WTC11 (cell line): ENCODE data around the gene ZNF581. TPM values are rescaled to one million over a fixed set of nuclear protein-coding genes. Genes with fewer than 3 reads are reported as not detected.

Experiments used
- ATAC-seq: fragments of 200-7000 bp; cut with Tn5 transposase; 2 replicates; pipeline ENCODE4 v1.10.0; 2021; ENCODE audit warnings: mild to moderate bottlenecking, moderate library complexity
- CTCF ChIA-PET: fragments of 300-600 bp; sonication (Branson Sonifier 250); formaldehyde crosslinking; loops from one replicate; lab custom pipeline; 2021; ENCODE audit warnings: antibody characterized with exemption; lab: Charles Lee
- POLR2A ChIA-PET: fragments of 350-600 bp; sonication (Branson Sonifier 250); formaldehyde crosslinking; loops from one replicate; lab custom pipeline; 2021; ENCODE audit warnings: antibody characterized with exemption; lab: Charles Lee
- DNase-seq: peaks from one replicate; pipeline ENCODE4 v3.0.0; 2021; ENCODE audit warnings: low spot score
- H3K27ac Mint-ChIP-seq: 2 replicates; pipeline ENCODE4 v1.8.0; 2021; ENCODE audit warnings: mixed read lengths
- H3K27me3 Mint-ChIP-seq: 2 replicates; pipeline ENCODE4 v1.8.0; 2021; ENCODE audit warnings: low read depth, mild to moderate bottlenecking, moderate library complexity, mixed read lengths
- H3K36me3 Mint-ChIP-seq: 2 replicates; pipeline ENCODE4 v1.8.0; 2021; ENCODE audit warnings: mixed read lengths
- H3K4me1 Mint-ChIP-seq: 2 replicates; pipeline ENCODE4 v1.8.0; 2022; ENCODE audit warnings: mixed read lengths
- H3K4me3 Mint-ChIP-seq: 2 replicates; pipeline ENCODE4 v1.8.0; 2021; ENCODE audit warnings: mild to moderate bottlenecking, moderate library complexity, mixed read lengths
- H3K9me3 Mint-ChIP-seq: 2 replicates; pipeline ENCODE4 v1.8.0; 2021; ENCODE audit warnings: mixed read lengths
- GABPB1 ChIP-seq: sonication (generic); formaldehyde crosslinking; IDR thresholded peaks from 2 replicates; pipeline ENCODE4 v1.8.1; 2023; ENCODE audit warnings: mild to moderate bottlenecking, missing genetic modification reagents
- GTF2I ChIP-seq: fragments of 250-450 bp; sonication (Bioruptor Pico); conservative IDR thresholded peaks from 2 replicates; pipeline ENCODE4 v1.4.0; 2021; ENCODE audit warnings: mild to moderate bottlenecking
- NFATC4 ChIP-seq: fragments of 250-450 bp; sonication (Bioruptor Pico); IDR thresholded peaks from 2 replicates; pipeline ENCODE4 v1.9.0; 2021; ENCODE audit warnings: mild to moderate bottlenecking
- NR3C1 ChIP-seq: sonication (generic); formaldehyde crosslinking; conservative IDR thresholded peaks from 2 replicates; pipeline ENCODE4 v1.8.1; 2023; ENCODE audit warnings: low read depth, mild to moderate bottlenecking, missing genetic modification reagents
- RELA ChIP-seq: sonication (generic); formaldehyde crosslinking; IDR thresholded peaks from 2 replicates; pipeline ENCODE4 v1.8.1; 2022; ENCODE audit warnings: missing genetic modification reagents, mild to moderate bottlenecking, borderline replicate concordance
- RORB ChIP-seq: fragments of 250-450 bp; sonication (Bioruptor Pico); IDR thresholded peaks from 2 replicates; pipeline ENCODE4 v1.9.0; 2021; ENCODE audit warnings: mild to moderate bottlenecking
- SMAD3 ChIP-seq: sonication (generic); formaldehyde crosslinking; IDR thresholded peaks from 2 replicates; pipeline ENCODE4 v1.8.0; 2022; ENCODE audit warnings: missing genetic modification reagents, mild to moderate bottlenecking, borderline replicate concordance
- TCF7 ChIP-seq: sonication (generic); formaldehyde crosslinking; IDR thresholded peaks from 2 replicates; pipeline ENCODE4 v1.8.0; 2022; ENCODE audit warnings: mild to moderate bottlenecking, low read depth, missing genetic modification reagents, moderate library complexity
- ZBTB21 ChIP-seq: sonication (generic); formaldehyde crosslinking; IDR thresholded peaks from 2 replicates; pipeline ENCODE4 v1.8.1; 2023; ENCODE audit warnings: mild to moderate bottlenecking, missing genetic modification reagents, borderline replicate concordance
- ZNF232 ChIP-seq: sonication (generic); formaldehyde crosslinking; IDR thresholded peaks from 2 replicates; pipeline ENCODE4 v1.8.0; 2022; ENCODE audit warnings: mild to moderate bottlenecking, missing genetic modification reagents
- ZNF263 ChIP-seq: sonication (generic); formaldehyde crosslinking; IDR thresholded peaks from 2 replicates; pipeline ENCODE4 v1.8.1; 2022; ENCODE audit warnings: low read depth, mild to moderate bottlenecking, moderate library complexity, missing genetic modification reagents
- total RNA-seq: library from RNA; stranded (reverse); gene quantifications from 3 replicates; pipeline ENCODE4 v1.2.3, GENCODE V29; 2021
- TF ChIP-seq, protein P1 (sequence below): sonication (generic); formaldehyde crosslinking; IDR thresholded peaks from 2 replicates; pipeline ENCODE4 v1.8.1; 2023; ENCODE audit warnings: mild to moderate bottlenecking, missing genetic modification reagents, moderate library complexity
- TF ChIP-seq, protein P2 (sequence below): sonication (generic); formaldehyde crosslinking; IDR thresholded peaks from 2 replicates; pipeline ENCODE4 v1.8.0; 2022; ENCODE audit warnings: mild to moderate bottlenecking, missing genetic modification reagents
- TF ChIP-seq, protein P3 (sequence below): sonication (generic); formaldehyde crosslinking; conservative IDR thresholded peaks from 2 replicates; pipeline ENCODE4 v1.8.1; 2023; ENCODE audit warnings: mild to moderate bottlenecking, low read depth, missing genetic modification reagents, moderate library complexity
- TF ChIP-seq, protein P4 (sequence below): fragments of 200-600 bp; IDR thresholded peaks from 2 replicates; pipeline ENCODE4 v1.8.0; 2022; ENCODE audit warnings: antibody characterized with exemption
- TF ChIP-seq, protein P5 (sequence below): sonication (generic); formaldehyde crosslinking; IDR thresholded peaks from 2 replicates; pipeline ENCODE4 v1.8.0; 2023; ENCODE audit warnings: missing genetic modification reagents, mild to moderate bottlenecking, borderline replicate concordance
- TF ChIP-seq, protein P6 (sequence below): sonication (generic); formaldehyde crosslinking; IDR thresholded peaks from 2 replicates; pipeline ENCODE4 v1.8.0; 2022; ENCODE audit warnings: mild to moderate bottlenecking, missing genetic modification reagents

ZNF581 gene
- total RNA-seq, 1 experiment from 2014 or later: 100 TPM

DNA sequence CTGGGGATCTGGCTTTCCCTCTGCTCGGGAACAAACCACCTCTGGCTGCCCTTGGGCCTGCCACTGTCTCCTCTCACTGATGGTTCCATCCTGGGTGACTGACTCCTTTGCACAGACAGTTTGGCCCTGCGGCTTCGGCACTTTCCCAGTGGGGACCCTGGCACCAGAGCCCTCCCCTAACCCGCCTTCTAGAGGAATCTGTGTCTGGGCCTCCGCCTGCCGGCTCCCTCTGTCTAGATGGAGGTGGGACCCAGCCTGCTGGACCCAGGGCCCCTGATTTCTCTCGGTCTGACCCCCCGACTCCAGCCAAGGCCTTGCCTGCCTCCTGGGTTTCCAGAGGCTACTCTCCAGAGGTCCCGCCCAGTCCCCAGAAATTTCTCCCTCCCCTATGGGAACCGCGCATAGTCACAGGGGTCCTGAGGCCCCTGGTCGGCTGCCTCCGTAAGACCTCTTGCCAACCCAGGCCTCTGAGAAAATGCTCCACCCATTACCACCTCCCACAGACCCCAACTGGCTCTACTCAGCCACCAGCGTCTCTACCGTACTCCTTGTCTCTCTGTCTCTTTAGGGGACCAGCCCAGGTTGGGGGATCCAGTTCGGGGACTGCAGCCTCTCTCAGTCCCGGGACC lies 7.3 kb downstream of the ZNF581 start:
- H3K27me3 Mint-ChIP-seq: peaks cover 3% of the 10 kb centered on the region; the same call in 1 of the 2 replicates
- CTCF ChIA-PET: interaction anchor here (0.8 to 4.6 kb wide), 2 partner anchors 18 to 21 kb away, joined by 3 to 25 read pairs; no protein-coding TSS in a partner anchor
- ATAC-seq (no peak), DNase-seq (no peak)
- H3K4me1 Mint-ChIP-seq: peaks cover 16% of the 10 kb centered on the region
- H3K4me3 Mint-ChIP-seq: peak overlapping the region; percentile 18; the same call in 1 of the 2 replicates
- H3K27ac Mint-ChIP-seq: no peak overlapping the region; the same call in 1 of the 2 replicates
- POLR2A ChIA-PET: no interaction called here
- H3K9me3 Mint-ChIP-seq: no peaks in the 10 kb centered on the region
- peaks cover 11% of the 10 kb centered on the region for H3K36me3 Mint-ChIP-seq
- no peak for TF ChIP-seq TCF7 (CRISPR knock-in tag)

DNA sequence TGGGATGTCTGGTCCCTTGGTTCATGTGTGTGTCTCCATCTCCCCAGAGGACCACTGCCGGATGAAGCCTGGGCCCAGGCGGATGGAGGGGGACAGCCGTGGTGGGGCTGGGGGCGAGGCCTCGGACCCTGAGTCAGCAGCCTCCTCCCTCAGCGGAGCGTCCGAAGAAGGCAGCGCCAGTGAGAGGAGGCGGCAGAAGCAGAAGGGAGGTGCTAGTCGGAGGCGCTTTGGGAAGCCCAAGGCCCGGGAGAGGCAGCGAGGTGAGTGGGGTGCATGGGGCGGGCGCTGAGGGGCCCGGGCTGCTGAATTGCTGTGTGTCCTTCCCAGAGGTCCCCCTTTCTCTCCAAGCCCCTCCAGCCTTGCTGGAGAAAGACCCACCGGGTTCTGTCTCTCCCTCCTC lies 7.8 kb downstream of the ZNF581 start:
- Mint-ChIP-seq H3K36me3 (peaks cover 15% of the 10 kb centered on the region), H3K27me3 (peaks cover 3% of the 10 kb centered on the region; the same call in 1 of the 2 replicates), H3K4me3 (peak overlapping the region; percentile 18; the same call in 1 of the 2 replicates), H3K9me3 (no peaks in the 10 kb centered on the region), H3K4me1 (peaks cover 21% of the 10 kb centered on the region), H3K27ac (no peak overlapping the region)
- ATAC-seq (no peak), DNase-seq (no peak)
- ChIA-PET POLR2A (no interaction called here), CTCF (interaction anchor here (2.2 kb wide), 1 partner anchor 20 kb away, joined by 33 read pairs; no protein-coding TSS in a partner anchor)
- TF ChIP-seq, protein P1, sequence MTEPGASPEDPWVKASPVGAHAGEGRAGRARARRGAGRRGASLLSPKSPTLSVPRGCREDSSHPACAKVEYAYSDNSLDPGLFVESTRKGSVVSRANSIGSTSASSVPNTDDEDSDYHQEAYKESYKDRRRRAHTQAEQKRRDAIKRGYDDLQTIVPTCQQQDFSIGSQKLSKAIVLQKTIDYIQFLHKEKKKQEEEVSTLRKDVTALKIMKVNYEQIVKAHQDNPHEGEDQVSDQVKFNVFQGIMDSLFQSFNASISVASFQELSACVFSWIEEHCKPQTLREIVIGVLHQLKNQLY (CRISPR knock-in tag): no peak
- no peak for TF ChIP-seq ZNF263

DNA sequence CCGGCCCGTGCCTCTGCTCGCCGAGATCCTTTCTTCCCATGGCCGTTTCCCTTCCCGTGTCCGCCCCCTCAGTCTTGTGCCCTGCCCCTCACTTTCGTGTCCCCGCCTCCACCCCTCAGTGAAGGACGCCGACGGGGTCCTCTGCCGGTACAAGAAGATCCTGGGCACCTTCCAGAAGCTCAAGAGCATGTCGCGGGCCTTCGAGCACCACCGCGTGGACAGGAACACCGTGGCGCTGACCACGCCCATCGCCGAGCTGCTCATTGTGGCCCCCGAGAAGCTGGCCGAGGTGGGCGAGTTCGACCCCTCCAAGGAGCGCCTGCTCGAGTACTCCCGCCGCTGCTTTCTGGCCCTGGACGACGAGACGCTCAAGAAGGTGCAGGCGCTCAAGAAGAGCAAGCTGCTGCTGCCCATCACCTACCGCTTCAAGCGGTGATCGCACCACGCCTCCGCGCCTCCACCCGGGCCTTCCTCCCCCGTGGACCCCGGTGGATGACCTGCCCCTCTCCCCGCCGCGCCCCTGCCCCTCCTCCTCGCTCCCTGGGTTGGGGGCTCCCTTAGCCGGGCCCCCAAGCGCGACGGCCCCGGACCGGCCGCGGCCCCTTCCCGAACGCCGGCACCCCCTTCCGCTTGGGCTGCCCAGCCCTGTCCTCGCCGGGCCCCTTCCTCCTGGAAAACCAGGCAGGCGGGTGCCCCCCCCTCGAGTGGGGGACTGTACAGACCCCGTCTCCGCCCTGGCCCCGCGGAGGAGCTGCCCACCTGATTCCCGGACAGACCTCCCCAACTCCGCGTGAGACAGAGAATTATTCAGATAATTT lies 9.1 kb downstream of the ZNF581 start:
- DNase-seq (peak; percentile 47), ATAC-seq (no peak)
- Mint-ChIP-seq H3K36me3 (peaks cover 11% of the 10 kb centered on the region), H3K4me1 (peaks cover 27% of the 10 kb centered on the region), H3K4me3 (peak overlapping the region; percentile 93), H3K9me3 (no peaks in the 10 kb centered on the region), H3K27me3 (peaks cover 3% of the 10 kb centered on the region; the same call in 1 of the 2 replicates), H3K27ac (peak overlapping the region; percentile 79)
- CTCF ChIA-PET: interaction anchor here (0.6 to 2.2 kb wide), 40 partner anchors 10 to 1189 kb away, joined by 3 to 41 read pairs (median 4); partner anchors contain the start of genes EPN1, FIZ1, ISOC2 and LENG9
- POLR2A ChIA-PET: interaction anchor here (0.6 to 1.5 kb wide), 5 partner anchors 11 to 589 kb away, joined by 3 to 9 read pairs (median 5); partner anchors contain the start of gene RDH13
- TF ChIP-seq ZBTB21 (CRISPR knock-in tag) (no peak), RELA (CRISPR knock-in tag) (no peak), RORB (CRISPR knock-in tag) (no peak), GABPB1 (no peak), ZNF263 (no peak), SMAD3 (no peak), ZNF232 (CRISPR knock-in tag) (no peak), GTF2I (CRISPR knock-in tag) (no peak), NFATC4 (CRISPR knock-in tag) (no peak), NR3C1 (CRISPR knock-in tag) (no peak)
- TF ChIP-seq, protein P2, sequence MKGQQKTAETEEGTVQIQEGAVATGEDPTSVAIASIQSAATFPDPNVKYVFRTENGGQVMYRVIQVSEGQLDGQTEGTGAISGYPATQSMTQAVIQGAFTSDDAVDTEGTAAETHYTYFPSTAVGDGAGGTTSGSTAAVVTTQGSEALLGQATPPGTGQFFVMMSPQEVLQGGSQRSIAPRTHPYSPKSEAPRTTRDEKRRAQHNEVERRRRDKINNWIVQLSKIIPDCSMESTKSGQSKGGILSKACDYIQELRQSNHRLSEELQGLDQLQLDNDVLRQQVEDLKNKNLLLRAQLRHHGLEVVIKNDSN: no peak
- TF ChIP-seq, protein P3, sequence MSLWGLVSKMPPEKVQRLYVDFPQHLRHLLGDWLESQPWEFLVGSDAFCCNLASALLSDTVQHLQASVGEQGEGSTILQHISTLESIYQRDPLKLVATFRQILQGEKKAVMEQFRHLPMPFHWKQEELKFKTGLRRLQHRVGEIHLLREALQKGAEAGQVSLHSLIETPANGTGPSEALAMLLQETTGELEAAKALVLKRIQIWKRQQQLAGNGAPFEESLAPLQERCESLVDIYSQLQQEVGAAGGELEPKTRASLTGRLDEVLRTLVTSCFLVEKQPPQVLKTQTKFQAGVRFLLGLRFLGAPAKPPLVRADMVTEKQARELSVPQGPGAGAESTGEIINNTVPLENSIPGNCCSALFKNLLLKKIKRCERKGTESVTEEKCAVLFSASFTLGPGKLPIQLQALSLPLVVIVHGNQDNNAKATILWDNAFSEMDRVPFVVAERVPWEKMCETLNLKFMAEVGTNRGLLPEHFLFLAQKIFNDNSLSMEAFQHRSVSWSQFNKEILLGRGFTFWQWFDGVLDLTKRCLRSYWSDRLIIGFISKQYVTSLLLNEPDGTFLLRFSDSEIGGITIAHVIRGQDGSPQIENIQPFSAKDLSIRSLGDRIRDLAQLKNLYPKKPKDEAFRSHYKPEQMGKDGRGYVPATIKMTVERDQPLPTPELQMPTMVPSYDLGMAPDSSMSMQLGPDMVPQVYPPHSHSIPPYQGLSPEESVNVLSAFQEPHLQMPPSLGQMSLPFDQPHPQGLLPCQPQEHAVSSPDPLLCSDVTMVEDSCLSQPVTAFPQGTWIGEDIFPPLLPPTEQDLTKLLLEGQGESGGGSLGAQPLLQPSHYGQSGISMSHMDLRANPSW (CRISPR knock-in tag): no peak
- TF ChIP-seq, protein P4, sequence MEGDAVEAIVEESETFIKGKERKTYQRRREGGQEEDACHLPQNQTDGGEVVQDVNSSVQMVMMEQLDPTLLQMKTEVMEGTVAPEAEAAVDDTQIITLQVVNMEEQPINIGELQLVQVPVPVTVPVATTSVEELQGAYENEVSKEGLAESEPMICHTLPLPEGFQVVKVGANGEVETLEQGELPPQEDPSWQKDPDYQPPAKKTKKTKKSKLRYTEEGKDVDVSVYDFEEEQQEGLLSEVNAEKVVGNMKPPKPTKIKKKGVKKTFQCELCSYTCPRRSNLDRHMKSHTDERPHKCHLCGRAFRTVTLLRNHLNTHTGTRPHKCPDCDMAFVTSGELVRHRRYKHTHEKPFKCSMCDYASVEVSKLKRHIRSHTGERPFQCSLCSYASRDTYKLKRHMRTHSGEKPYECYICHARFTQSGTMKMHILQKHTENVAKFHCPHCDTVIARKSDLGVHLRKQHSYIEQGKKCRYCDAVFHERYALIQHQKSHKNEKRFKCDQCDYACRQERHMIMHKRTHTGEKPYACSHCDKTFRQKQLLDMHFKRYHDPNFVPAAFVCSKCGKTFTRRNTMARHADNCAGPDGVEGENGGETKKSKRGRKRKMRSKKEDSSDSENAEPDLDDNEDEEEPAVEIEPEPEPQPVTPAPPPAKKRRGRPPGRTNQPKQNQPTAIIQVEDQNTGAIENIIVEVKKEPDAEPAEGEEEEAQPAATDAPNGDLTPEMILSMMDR: no peak; the same call in 1 of the 2 replicates
- TF ChIP-seq, protein P5, sequence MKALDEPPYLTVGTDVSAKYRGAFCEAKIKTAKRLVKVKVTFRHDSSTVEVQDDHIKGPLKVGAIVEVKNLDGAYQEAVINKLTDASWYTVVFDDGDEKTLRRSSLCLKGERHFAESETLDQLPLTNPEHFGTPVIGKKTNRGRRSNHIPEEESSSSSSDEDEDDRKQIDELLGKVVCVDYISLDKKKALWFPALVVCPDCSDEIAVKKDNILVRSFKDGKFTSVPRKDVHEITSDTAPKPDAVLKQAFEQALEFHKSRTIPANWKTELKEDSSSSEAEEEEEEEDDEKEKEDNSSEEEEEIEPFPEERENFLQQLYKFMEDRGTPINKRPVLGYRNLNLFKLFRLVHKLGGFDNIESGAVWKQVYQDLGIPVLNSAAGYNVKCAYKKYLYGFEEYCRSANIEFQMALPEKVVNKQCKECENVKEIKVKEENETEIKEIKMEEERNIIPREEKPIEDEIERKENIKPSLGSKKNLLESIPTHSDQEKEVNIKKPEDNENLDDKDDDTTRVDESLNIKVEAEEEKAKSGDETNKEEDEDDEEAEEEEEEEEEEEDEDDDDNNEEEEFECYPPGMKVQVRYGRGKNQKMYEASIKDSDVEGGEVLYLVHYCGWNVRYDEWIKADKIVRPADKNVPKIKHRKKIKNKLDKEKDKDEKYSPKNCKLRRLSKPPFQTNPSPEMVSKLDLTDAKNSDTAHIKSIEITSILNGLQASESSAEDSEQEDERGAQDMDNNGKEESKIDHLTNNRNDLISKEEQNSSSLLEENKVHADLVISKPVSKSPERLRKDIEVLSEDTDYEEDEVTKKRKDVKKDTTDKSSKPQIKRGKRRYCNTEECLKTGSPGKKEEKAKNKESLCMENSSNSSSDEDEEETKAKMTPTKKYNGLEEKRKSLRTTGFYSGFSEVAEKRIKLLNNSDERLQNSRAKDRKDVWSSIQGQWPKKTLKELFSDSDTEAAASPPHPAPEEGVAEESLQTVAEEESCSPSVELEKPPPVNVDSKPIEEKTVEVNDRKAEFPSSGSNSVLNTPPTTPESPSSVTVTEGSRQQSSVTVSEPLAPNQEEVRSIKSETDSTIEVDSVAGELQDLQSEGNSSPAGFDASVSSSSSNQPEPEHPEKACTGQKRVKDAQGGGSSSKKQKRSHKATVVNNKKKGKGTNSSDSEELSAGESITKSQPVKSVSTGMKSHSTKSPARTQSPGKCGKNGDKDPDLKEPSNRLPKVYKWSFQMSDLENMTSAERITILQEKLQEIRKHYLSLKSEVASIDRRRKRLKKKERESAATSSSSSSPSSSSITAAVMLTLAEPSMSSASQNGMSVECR: no peak
- TF ChIP-seq, protein P6, sequence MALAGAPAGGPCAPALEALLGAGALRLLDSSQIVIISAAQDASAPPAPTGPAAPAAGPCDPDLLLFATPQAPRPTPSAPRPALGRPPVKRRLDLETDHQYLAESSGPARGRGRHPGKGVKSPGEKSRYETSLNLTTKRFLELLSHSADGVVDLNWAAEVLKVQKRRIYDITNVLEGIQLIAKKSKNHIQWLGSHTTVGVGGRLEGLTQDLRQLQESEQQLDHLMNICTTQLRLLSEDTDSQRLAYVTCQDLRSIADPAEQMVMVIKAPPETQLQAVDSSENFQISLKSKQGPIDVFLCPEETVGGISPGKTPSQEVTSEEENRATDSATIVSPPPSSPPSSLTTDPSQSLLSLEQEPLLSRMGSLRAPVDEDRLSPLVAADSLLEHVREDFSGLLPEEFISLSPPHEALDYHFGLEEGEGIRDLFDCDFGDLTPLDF (CRISPR knock-in tag): no peak
